PC-9 (cell line): ENCODE data around the gene CFAP20DC. TPM values are rescaled to one million over a fixed set of nuclear protein-coding genes. Genes with fewer than 3 reads are reported as not detected.

Experiments
- BruUV-seq: library from RNA; stranded (reverse); fragments of 400-500 nt; replicated peaks from 2 replicates; lab custom pipeline; 2021; lab: Mats Ljungman, UMichigan
- CTCF ChIA-PET: fragments of 300-600 bp; sonication (Branson Sonifier 250); formaldehyde crosslinking; loops from one replicate; lab custom pipeline; 2022; ENCODE audit warnings: antibody characterized with exemption; lab: Charles Lee
- POLR2A ChIA-PET: fragments of 300-600 bp; sonication (Branson Sonifier 250); formaldehyde crosslinking; loops from one replicate; lab custom pipeline; 2022; ENCODE audit warnings: antibody characterized with exemption; ENCODE audit not compliant: unreplicated experiment; lab: Charles Lee
- DNase-seq, 2 experiments: peaks; one replicate each; pipeline versions ENCODE4 v3.0.0 to v3.0.0-alpha.2; 2015 to 2022; ENCODE audit warnings: mixed read lengths in 1 of 2
- H2AFZ ChIP-seq: fragments of 200-600 bp; sonication (generic); 2 replicates; pipeline ENCODE4 v1.8.1; 2017; ENCODE audit warnings: antibody characterized with exemption
- H3F3A ChIP-seq: fragments of 200-600 bp; sonication (generic); 2 replicates; pipeline ENCODE4 v1.8.1; 2017; ENCODE audit warnings: antibody characterized with exemption, mild to moderate bottlenecking, low read depth; ENCODE audit not compliant: insufficient read depth
- H3K27ac ChIP-seq: fragments of 200-600 bp; sonication (generic); 2 replicates; pipeline ENCODE4 v1.6.1; 2016; ENCODE audit warnings: mixed run types
- H3K27me3 ChIP-seq: fragments of 200-600 bp; sonication (generic); 2 replicates; pipeline ENCODE4 v1.6.1; 2016; ENCODE audit warnings: low read depth, mixed run types; ENCODE audit not compliant: insufficient read depth
- H3K36me3 ChIP-seq: fragments of 200-600 bp; sonication (generic); 2 replicates; pipeline ENCODE4 v1.6.1; 2016; ENCODE audit warnings: low read depth, mixed run types
- H3K4me1 ChIP-seq: fragments of 200-600 bp; sonication (generic); replicated peaks from 2 replicates; pipeline ENCODE4 v1.6.1; 2016; ENCODE audit warnings: mixed run types; ENCODE audit not compliant: insufficient read depth
- H3K4me2 ChIP-seq: fragments of 200-600 bp; sonication (generic); 2 replicates; pipeline ENCODE4 v1.6.1; 2017; ENCODE audit warnings: mixed run types
- H3K4me3 ChIP-seq: fragments of 200-600 bp; sonication (generic); 2 replicates; pipeline ENCODE4 v1.6.1; 2016; ENCODE audit warnings: mixed run types
- H3K79me2 ChIP-seq: fragments of 200-600 bp; sonication (generic); 2 replicates; pipeline ENCODE4 v1.6.1; 2017; ENCODE audit warnings: low read depth, mixed run types
- H3K9me2 ChIP-seq: fragments of 200-600 bp; sonication (generic); 2 replicates; pipeline ENCODE4 v1.8.1; 2017; ENCODE audit warnings: mild to moderate bottlenecking; ENCODE audit not compliant: insufficient read depth
- H3K9me3 ChIP-seq: fragments of 200-600 bp; sonication (generic); 2 replicates; pipeline ENCODE4 v1.8.1; 2016; ENCODE audit warnings: low read depth; ENCODE audit not compliant: insufficient read depth
- H4K20me1 ChIP-seq: fragments of 200-600 bp; sonication (generic); 2 replicates; pipeline ENCODE4 v1.8.1; 2017; ENCODE audit not compliant: insufficient read depth
- CTCF ChIP-seq: fragments of 200-600 bp; sonication (generic); conservative IDR thresholded peaks from 2 replicates; pipeline ENCODE4 v1.6.1; 2017; ENCODE audit warnings: mixed run types, antibody characterized with exemption, mild to moderate bottlenecking, moderate library complexity
- EZH2 ChIP-seq: fragments of 200-600 bp; sonication (generic); IDR thresholded peaks from 2 replicates; pipeline ENCODE4 v1.8.0; 2017; ENCODE audit warnings: antibody characterized with exemption, low read depth
- intact Hi-C: fragments of 100-400 bp; cut with micrococcal nuclease; formaldehyde crosslinking; loops from one replicate; pipeline ENCODE4 v1.10.0; 2022; ENCODE audit not compliant: unreplicated experiment
- total RNA-seq: library from RNA; stranded (reverse); gene quantifications from 2 replicates; pipeline ENCODE4 v1.2.3, GENCODE V29; 2021

The CFAP20DC gene
- total RNA-seq, 1 experiment from 2014 or later = 6.7 TPM

- no peak for DNase-seq
- Histone ChIP-seq H3K27ac (no peak overlapping the region), H3K9me2 (no peaks in the 10 kb centered on the region), H3K36me3 (no peaks in the 10 kb centered on the region), H3K4me3 (no peak overlapping the region), H3K4me1 (no peaks in the 10 kb centered on the region), H3K4me2 (no peak overlapping the region), H3K27me3 (no peaks in the 10 kb centered on the region), H3F3A (no peaks in the 10 kb centered on the region), H2AFZ (no peak overlapping the region), H3K79me2 (no peaks in the 10 kb centered on the region), H3K9me3 (no peaks in the 10 kb centered on the region), H4K20me1 (no peaks in the 10 kb centered on the region)
- ChIA-PET CTCF (no interaction called here), POLR2A (no interaction called here)
- BruUV-seq = no TSS peak
- intact Hi-C loops = no loop called here
- TF ChIP-seq EZH2 (no peak), CTCF (no peak)
These were observed 59.9 kb downstream of the CFAP20DC start for GRCh38 chr3:58989955-58990354.

GRCh38 chr3:58989163-58989562, 60.7 kb downstream of the CFAP20DC start:
- Histone ChIP-seq H3K79me2 (no peaks in the 10 kb centered on the region), H3K4me3 (no peak overlapping the region), H3K27ac (no peak overlapping the region), H2AFZ (no peak overlapping the region), H3K9me2 (no peaks in the 10 kb centered on the region), H3K27me3 (no peaks in the 10 kb centered on the region), H3F3A (no peaks in the 10 kb centered on the region), H3K9me3 (no peaks in the 10 kb centered on the region), H3K36me3 (no peaks in the 10 kb centered on the region), H3K4me1 (no peaks in the 10 kb centered on the region), H3K4me2 (no peak overlapping the region), H4K20me1 (no peaks in the 10 kb centered on the region)
- BruUV-seq = no TSS peak
- intact Hi-C loops = no loop called here
- POLR2A ChIA-PET = no interaction called here
- no peak for DNase-seq
- no peak for TF ChIP-seq CTCF
- CTCF ChIA-PET = no interaction called here

GRCh38 chr3:58988041-58988440, 61.8 kb downstream of the CFAP20DC start:
- Histone ChIP-seq H3K4me3 (no peak overlapping the region), H3K27me3 (no peaks in the 10 kb centered on the region), H3F3A (no peaks in the 10 kb centered on the region), H3K4me1 (no peaks in the 10 kb centered on the region), H3K27ac (no peak overlapping the region), H3K9me3 (no peaks in the 10 kb centered on the region), H3K4me2 (no peak overlapping the region), H2AFZ (no peak overlapping the region), H3K9me2 (no peaks in the 10 kb centered on the region), H3K79me2 (no peaks in the 10 kb centered on the region), H4K20me1 (no peaks in the 10 kb centered on the region), H3K36me3 (no peaks in the 10 kb centered on the region)
- intact Hi-C loops = no loop called here
- ChIA-PET CTCF (no interaction called here), POLR2A (interaction anchor here (0.6 kb wide), 1 partner anchor 10 kb away, joined by 4 read pairs; no protein-coding TSS in a partner anchor)
- TF ChIP-seq EZH2 (no peak), CTCF (no peak)
- BruUV-seq = no TSS peak
- no peak for DNase-seq
